Loucy (cell line): ENCODE measurements around the gene TACR1.

Source experiments
- H2AFZ ChIP-seq: fragments of 200-600 bp; sonication (generic); 2 replicates; pipeline ENCODE4 v1.6.0; 2016; ENCODE audit warnings: antibody characterized with exemption, mild to moderate bottlenecking, low read length, moderate library complexity
- H3F3A ChIP-seq: fragments of 200-600 bp; 2 replicates; pipeline ENCODE4 v1.6.0; 2016; ENCODE audit warnings: antibody characterized with exemption, low read depth, mild to moderate bottlenecking
- H3K27me3 ChIP-seq: fragments of 200-600 bp; sonication (generic); 2 replicates; pipeline ENCODE4 v1.6.1; 2014; ENCODE audit warnings: low read length, mild to moderate bottlenecking; ENCODE audit not compliant: insufficient read depth, poor library complexity, severe bottlenecking
- H3K36me3 ChIP-seq: fragments of 200-600 bp; sonication (generic); 2 replicates; pipeline ENCODE4 v1.6.1; 2016; ENCODE audit warnings: low read length; ENCODE audit not compliant: insufficient read depth
- H3K4me1 ChIP-seq: fragments of 200-600 bp; sonication (generic); 2 replicates; pipeline ENCODE4 v1.5.1; 2014; ENCODE audit warnings: low read length, mild to moderate bottlenecking; ENCODE audit not compliant: insufficient read depth, poor library complexity, severe bottlenecking
- H3K4me2 ChIP-seq: fragments of 200-600 bp; sonication (generic); 2 replicates; pipeline ENCODE4 v1.6.0; 2014; ENCODE audit warnings: antibody characterized with exemption, low read length, low read depth, mild to moderate bottlenecking; ENCODE audit not compliant: poor library complexity, severe bottlenecking
- H3K4me3 ChIP-seq: fragments of 200-600 bp; sonication (generic); 2 replicates; pipeline ENCODE4 v1.5.1; 2014; ENCODE audit warnings: low read length, mild to moderate bottlenecking, mixed read lengths; ENCODE audit not compliant: poor library complexity, severe bottlenecking
- H3K79me2 ChIP-seq: fragments of 200-600 bp; sonication (generic); 2 replicates; pipeline ENCODE4 v1.6.1; 2014; ENCODE audit warnings: low read length; ENCODE audit not compliant: insufficient read depth
- H3K9ac ChIP-seq: fragments of 200-600 bp; sonication (generic); 2 replicates; pipeline ENCODE4 v1.6.0; 2014; ENCODE audit warnings: mild to moderate bottlenecking, low read depth, low read length, moderate library complexity; ENCODE audit not compliant: poor library complexity, severe bottlenecking
- H3K9me2 ChIP-seq: fragments of 200-600 bp; sonication (generic); replicated peaks from 2 replicates; pipeline ENCODE4 v1.6.1; 2016; ENCODE audit warnings: low read depth, low read length, mixed read lengths
- H3K9me3 ChIP-seq: fragments of 200-600 bp; sonication (generic); 2 replicates; pipeline ENCODE4 v1.6.1; 2014; ENCODE audit warnings: mild to moderate bottlenecking, antibody characterized with exemption, low read length, low read depth; ENCODE audit not compliant: insufficient read depth
- H4K20me1 ChIP-seq: fragments of 200-600 bp; sonication (generic); 2 replicates; pipeline ENCODE4 v1.6.0; 2014; ENCODE audit warnings: antibody characterized with exemption, low read length, mild to moderate bottlenecking; ENCODE audit not compliant: insufficient read depth, poor library complexity, severe bottlenecking
- EZH2phosphoT487 ChIP-seq: fragments of 200-600 bp; IDR thresholded peaks from 2 replicates; pipeline ENCODE4 v1.6.1; 2018; ENCODE audit warnings: antibody characterized with exemption, mild to moderate bottlenecking, moderate library complexity, borderline replicate concordance
- TF ChIP-seq, protein P1 (sequence below): fragments of 200-600 bp; sonication (generic); conservative IDR thresholded peaks from 2 replicates; pipeline ENCODE4 v1.5.1; 2014; ENCODE audit warnings: mild to moderate bottlenecking, antibody characterized with exemption, low read length

TACR1 gene

DNA sequence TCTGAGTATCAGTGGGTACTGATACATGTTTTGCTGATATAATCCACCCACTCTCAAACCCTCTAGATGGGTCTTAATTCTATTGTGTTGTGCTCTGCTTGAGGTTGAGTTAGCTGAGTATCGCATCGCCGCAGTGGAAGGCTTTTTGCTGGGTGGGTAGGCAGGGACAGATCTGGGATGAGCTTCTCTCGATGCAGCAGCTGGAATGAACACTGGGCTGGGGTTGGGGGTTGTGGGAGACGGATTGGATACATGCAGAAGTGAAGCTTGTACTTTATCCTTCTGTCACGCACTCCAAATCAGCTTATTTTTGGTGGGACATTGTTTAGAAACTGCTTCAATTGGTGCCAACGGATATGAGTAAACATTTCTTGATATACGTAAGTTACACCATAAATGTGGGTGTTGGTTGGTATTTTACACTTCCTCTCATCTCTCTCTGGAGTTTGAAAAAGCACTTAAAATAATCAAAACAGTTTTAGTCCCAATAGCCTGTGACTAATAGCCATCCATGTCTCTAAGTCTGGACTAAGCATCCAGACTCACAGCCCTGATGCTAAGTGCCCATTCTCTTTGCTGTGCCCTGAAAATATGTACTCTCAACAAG, 133.8 kb downstream of the TACR1 start:
- H3K4me3 ChIP-seq: no peak overlapping the region
- no peaks in the 10 kb centered on the region for H4K20me1 ChIP-seq
- no peaks in the 10 kb centered on the region for H3K9me2 ChIP-seq
- TF ChIP-seq, protein P1, sequence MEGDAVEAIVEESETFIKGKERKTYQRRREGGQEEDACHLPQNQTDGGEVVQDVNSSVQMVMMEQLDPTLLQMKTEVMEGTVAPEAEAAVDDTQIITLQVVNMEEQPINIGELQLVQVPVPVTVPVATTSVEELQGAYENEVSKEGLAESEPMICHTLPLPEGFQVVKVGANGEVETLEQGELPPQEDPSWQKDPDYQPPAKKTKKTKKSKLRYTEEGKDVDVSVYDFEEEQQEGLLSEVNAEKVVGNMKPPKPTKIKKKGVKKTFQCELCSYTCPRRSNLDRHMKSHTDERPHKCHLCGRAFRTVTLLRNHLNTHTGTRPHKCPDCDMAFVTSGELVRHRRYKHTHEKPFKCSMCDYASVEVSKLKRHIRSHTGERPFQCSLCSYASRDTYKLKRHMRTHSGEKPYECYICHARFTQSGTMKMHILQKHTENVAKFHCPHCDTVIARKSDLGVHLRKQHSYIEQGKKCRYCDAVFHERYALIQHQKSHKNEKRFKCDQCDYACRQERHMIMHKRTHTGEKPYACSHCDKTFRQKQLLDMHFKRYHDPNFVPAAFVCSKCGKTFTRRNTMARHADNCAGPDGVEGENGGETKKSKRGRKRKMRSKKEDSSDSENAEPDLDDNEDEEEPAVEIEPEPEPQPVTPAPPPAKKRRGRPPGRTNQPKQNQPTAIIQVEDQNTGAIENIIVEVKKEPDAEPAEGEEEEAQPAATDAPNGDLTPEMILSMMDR: no peak
- no peak for TF ChIP-seq EZH2phosphoT487
- no peaks in the 10 kb centered on the region for H3K79me2 ChIP-seq
- H3K27me3 ChIP-seq: no peaks in the 10 kb centered on the region
- peaks cover 6% of the 10 kb centered on the region for H3K4me1 ChIP-seq
- no peak overlapping the region for H2AFZ ChIP-seq
- no peaks in the 10 kb centered on the region for H3K9me3 ChIP-seq
- no peak overlapping the region for H3K9ac ChIP-seq
- no peaks in the 10 kb centered on the region for H3K36me3 ChIP-seq
- no peak overlapping the region for H3K4me2 ChIP-seq
- H3F3A ChIP-seq: no peaks in the 10 kb centered on the region

DNA sequence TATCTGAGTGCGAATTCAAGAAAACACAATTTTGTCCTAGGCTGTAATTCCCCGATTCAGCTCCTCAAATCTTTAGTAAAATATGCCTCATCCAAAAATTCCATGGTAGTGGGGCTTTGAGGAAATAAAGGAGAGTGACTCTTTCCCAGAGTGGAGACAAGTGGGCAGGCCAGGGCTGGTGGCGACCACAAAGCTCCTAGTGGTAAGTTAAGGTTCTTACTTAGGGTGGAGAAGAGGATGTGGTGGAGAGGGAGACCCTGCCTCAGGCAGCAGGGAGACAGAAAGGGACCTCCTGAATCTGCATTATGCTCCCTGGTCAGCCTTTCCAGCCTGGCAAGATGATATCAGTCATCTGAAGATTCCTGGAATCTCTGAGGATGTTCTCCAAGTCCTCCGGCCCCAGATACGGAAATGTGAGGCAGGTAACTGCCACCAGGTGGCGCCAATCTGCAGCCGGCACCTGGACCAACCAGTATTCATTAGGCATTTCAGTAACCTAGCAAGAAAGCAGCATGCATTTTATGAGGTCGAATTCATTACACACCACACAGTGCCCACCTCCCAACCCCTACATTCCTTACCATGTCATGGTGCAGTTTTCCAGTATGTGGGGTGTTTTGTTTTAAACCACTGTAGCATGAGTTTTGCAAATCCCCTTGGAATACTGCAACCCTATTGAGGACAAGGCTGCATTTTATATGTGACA, 134.5 kb downstream of the TACR1 start:
- Histone ChIP-seq H3K79me2 (no peaks in the 10 kb centered on the region), H3K36me3 (no peaks in the 10 kb centered on the region), H3K4me1 (peaks cover 6% of the 10 kb centered on the region), H3F3A (no peaks in the 10 kb centered on the region), H3K9me2 (no peaks in the 10 kb centered on the region), H3K4me3 (no peak overlapping the region), H3K4me2 (no peak overlapping the region), H3K27me3 (no peaks in the 10 kb centered on the region), H3K9me3 (no peaks in the 10 kb centered on the region), H4K20me1 (no peaks in the 10 kb centered on the region), H3K9ac (no peak overlapping the region), H2AFZ (no peak overlapping the region)
- no peak for TF ChIP-seq EZH2phosphoT487
- TF ChIP-seq, protein P1: peak; percentile 99

DNA sequence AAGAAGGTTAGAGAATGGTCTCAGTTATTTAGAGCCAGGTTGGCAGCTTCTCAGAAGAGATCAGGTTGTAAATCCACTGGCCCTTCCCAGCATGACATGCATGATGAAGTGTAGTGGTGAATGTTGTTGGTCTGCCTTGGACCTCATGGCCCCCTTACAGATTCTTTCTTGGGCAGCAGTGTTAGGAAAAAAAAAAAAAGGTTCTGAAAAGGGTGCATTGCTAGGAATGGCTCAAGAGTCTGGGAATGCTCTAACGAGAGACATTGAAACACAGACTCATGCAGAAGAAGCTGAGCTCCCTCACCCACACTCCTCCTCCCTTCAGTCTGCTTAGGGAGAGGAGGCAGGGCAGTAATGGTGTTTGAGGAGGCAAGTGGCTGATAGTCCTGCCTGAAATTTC, 135.4 kb downstream of the TACR1 start:
- H2AFZ ChIP-seq: no peak overlapping the region
- no peaks in the 10 kb centered on the region for H3F3A ChIP-seq
- no peaks in the 10 kb centered on the region for H3K9me2 ChIP-seq
- no peak for TF ChIP-seq EZH2phosphoT487
- TF ChIP-seq, protein P1: no peak
- no peaks in the 10 kb centered on the region for H3K79me2 ChIP-seq
- no peak overlapping the region for H3K4me3 ChIP-seq
- no peak overlapping the region for H3K4me2 ChIP-seq
- peaks cover 6% of the 10 kb centered on the region for H3K4me1 ChIP-seq
- no peaks in the 10 kb centered on the region for H4K20me1 ChIP-seq
- H3K27me3 ChIP-seq: no peaks in the 10 kb centered on the region
- no peak overlapping the region for H3K9ac ChIP-seq
- no peaks in the 10 kb centered on the region for H3K9me3 ChIP-seq
- H3K36me3 ChIP-seq: no peaks in the 10 kb centered on the region
